Breast epithelium (tissue), 3 donors: ENCODE data around the gene PARM1.

ENCODE experiments used
- POLR2A ChIP-seq: fragments of 450-650 bp; IDR thresholded peaks from one replicate; pipeline ENCODE4 v1.6.1; 2016; ENCODE audit warnings: antibody characterized with exemption, mild to moderate bottlenecking, moderate library complexity
- POLR2AphosphoS5 ChIP-seq, 3 donors: sonication (generic); formaldehyde crosslinking; IDR thresholded peaks; one replicate each; pipeline ENCODE4 v1.6.1; 2017; ENCODE audit warnings: antibody characterized with exemption in 3 of 3
- TF ChIP-seq, protein P1 (sequence below), 3 donors: fragments of 450-650 bp; IDR thresholded peaks; one replicate each; pipeline ENCODE4 v1.5.1; 2016 to 2017; ENCODE audit warnings: antibody characterized with exemption in 3 of 3, mild to moderate bottlenecking in 3 of 3, moderate library complexity in 3 of 3

DNA sequence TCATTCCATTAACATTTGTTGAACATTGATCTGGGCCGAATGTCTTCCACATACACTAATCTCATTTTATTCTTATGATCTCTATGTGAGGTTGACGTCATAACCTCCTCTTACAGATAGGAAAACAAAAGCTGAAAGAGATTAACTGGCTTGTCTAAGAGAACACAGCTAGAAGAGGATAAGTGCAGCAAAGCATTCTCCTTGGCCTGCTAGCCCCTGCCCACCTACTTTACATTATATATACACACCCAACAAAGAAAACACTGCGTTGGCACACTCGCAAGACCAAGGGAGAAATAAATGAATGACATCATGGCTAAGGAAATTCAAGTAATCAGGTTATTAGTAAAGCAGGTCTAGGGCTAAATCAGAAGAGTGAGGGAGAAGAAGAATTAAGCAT, 138.4 kb downstream of the PARM1 start:
- TF ChIP-seq, protein P1, sequence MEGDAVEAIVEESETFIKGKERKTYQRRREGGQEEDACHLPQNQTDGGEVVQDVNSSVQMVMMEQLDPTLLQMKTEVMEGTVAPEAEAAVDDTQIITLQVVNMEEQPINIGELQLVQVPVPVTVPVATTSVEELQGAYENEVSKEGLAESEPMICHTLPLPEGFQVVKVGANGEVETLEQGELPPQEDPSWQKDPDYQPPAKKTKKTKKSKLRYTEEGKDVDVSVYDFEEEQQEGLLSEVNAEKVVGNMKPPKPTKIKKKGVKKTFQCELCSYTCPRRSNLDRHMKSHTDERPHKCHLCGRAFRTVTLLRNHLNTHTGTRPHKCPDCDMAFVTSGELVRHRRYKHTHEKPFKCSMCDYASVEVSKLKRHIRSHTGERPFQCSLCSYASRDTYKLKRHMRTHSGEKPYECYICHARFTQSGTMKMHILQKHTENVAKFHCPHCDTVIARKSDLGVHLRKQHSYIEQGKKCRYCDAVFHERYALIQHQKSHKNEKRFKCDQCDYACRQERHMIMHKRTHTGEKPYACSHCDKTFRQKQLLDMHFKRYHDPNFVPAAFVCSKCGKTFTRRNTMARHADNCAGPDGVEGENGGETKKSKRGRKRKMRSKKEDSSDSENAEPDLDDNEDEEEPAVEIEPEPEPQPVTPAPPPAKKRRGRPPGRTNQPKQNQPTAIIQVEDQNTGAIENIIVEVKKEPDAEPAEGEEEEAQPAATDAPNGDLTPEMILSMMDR (IDR thresholded peaks at IDR 0.05) = no peak
- TF ChIP-seq POLR2A (no peak), POLR2AphosphoS5 (IDR thresholded peaks at IDR 0.05) (no peak)
